HCT116 (cell line): ENCODE data around the gene KPNA4. TPM values are rescaled to one million over a fixed set of nuclear protein-coding genes. Genes with fewer than 3 reads are reported as not detected.

Source experiments
- ATAC-seq: fragments of 200-7000 bp; cut with Tn5 transposase; 2 replicates; pipeline ENCODE4 v1.9.1; 2020; ENCODE audit warnings: mild to moderate bottlenecking, moderate library complexity
- BruUV-seq: library from RNA; stranded (reverse); fragments of 400-500 nt; replicated peaks from 2 replicates; lab custom pipeline; 2021; lab: Mats Ljungman, UMichigan
- CTCF ChIA-PET: fragments of 300-600 bp; sonication (Branson Sonifier 250); formaldehyde crosslinking; loops from one replicate; lab custom pipeline; 2021; ENCODE audit warnings: antibody characterized with exemption; lab: Charles Lee
- POLR2A ChIA-PET: fragments of 300-600, 350-600 bp; sonication (Branson Sonifier 250); formaldehyde crosslinking; loops from one replicate; lab custom pipeline; 2021; ENCODE audit warnings: antibody characterized with exemption; lab: Charles Lee
- RAD21 ChIA-PET, 2 experiments: fragments of 300-600 bp; sonication (Branson Sonifier 250); formaldehyde crosslinking; loops; one replicate each; lab custom pipeline; 2023; ENCODE audit warnings: low total read pairs in 2 of 2; ENCODE audit not compliant: uncharacterized antibody in 2 of 2, unreplicated experiment in 2 of 2, low non-redundant PET in 1 of 2; lab: Charles Lee
- DNase-seq: peaks from one replicate; pipeline ENCODE4 v3.0.0-alpha.2; 2010; ENCODE audit warnings: low read depth, low spot score
- H2AFZ ChIP-seq: fragments of 200-600 bp; shearing (Covaris generic), sonication (generic); 2 replicates; pipeline ENCODE4 v1.6.1; 2017; ENCODE audit warnings: low read depth, mixed run types, mixed read lengths, antibody characterized with exemption, low read length; ENCODE audit not compliant: poor library complexity, severe bottlenecking
- H3K27ac ChIP-seq: 2 replicates; pipeline ENCODE4 v1.5.1; 2012; ENCODE audit warnings: low read depth, low read length
- H3K27me3 ChIP-seq: fragments of 200-600 bp; sonication (generic); 2 replicates; pipeline ENCODE4 v1.6.1; 2016; ENCODE audit warnings: mixed run types, low read length, mixed read lengths; ENCODE audit not compliant: insufficient read depth
- H3K36me3 ChIP-seq, 2 experiments: fragments of 200-500 bp in 1 of 2; fragments of 200-600 bp in 1 of 2; sonication (Bioruptor generic) in 1 of 2; sonication (generic) in 1 of 2; 2 replicates each; pipeline versions ENCODE4 v1.5.1 to v1.6.1; 2014 to 2016; ENCODE audit warnings: low read length in 2 of 2, inconsistent platforms in 1 of 2, mixed read lengths in 1 of 2, mixed run types in 1 of 2; ENCODE audit not compliant: insufficient read depth in 2 of 2, control insufficient read depth in 1 of 2
- H3K4me1 ChIP-seq, 2 experiments: fragments of 200-600 bp in 1 of 2; sonication (generic) in 1 of 2; 2 replicates each; pipeline versions ENCODE4 v1.5.1 to v1.6.1; 2012 to 2017; ENCODE audit warnings: low read length in 2 of 2, inconsistent platforms in 1 of 2, mild to moderate bottlenecking in 1 of 2, mixed read lengths in 1 of 2, mixed run types in 1 of 2, moderate library complexity in 1 of 2; ENCODE audit not compliant: insufficient read depth in 2 of 2, control insufficient read depth in 1 of 2
- H3K4me2 ChIP-seq: fragments of 200-600 bp; sonication (generic); 2 replicates; pipeline ENCODE4 v1.6.1; 2017; ENCODE audit warnings: mixed run types, low read length, mixed read lengths
- H3K4me3 ChIP-seq, 2 experiments: fragments of 200-600 bp in 1 of 2; sonication (generic) in 1 of 2; replicated peaks in 1 of 2; 2 replicates each; pipeline ENCODE4 v1.5.1; 2011 to 2016; ENCODE audit warnings: low read length in 2 of 2, control low read depth in 1 of 2, low read depth in 1 of 2, mild to moderate bottlenecking in 1 of 2, mixed read lengths in 1 of 2, mixed run types in 1 of 2
- H3K79me2 ChIP-seq: fragments of 200-600 bp; sonication (generic); 2 replicates; pipeline ENCODE4 v1.6.1; 2017; ENCODE audit warnings: mild to moderate bottlenecking, mixed run types, low read length, moderate library complexity, mixed read lengths; ENCODE audit not compliant: insufficient read depth
- H3K9ac ChIP-seq: fragments of 200-600 bp; sonication (generic); 2 replicates; pipeline ENCODE4 v1.6.1; 2016; ENCODE audit warnings: low read length, mixed read lengths
- H3K9me2 ChIP-seq: fragments of 200-600 bp; sonication (generic), shearing (Covaris generic); 2 replicates; pipeline ENCODE4 v1.6.1; 2017; ENCODE audit warnings: mixed run types, mild to moderate bottlenecking, moderate library complexity; ENCODE audit not compliant: insufficient read depth
- H3K9me3 ChIP-seq, 2 experiments: fragments of 200-500 bp in 1 of 2; fragments of 200-600 bp in 1 of 2; sonication (Bioruptor generic) in 1 of 2; sonication (generic) in 1 of 2; 2 replicates each; pipeline ENCODE4 v1.6.1; 2014 to 2017; ENCODE audit warnings: low read length in 2 of 2, mixed read lengths in 2 of 2, inconsistent platforms in 1 of 2, low read depth in 1 of 2, mild to moderate bottlenecking in 1 of 2, mixed run types in 1 of 2, moderate library complexity in 1 of 2; ENCODE audit not compliant: control insufficient read depth in 1 of 2, insufficient read depth in 1 of 2
- H4K20me1 ChIP-seq: fragments of 200-600 bp; sonication (generic), shearing (Covaris generic); 2 replicates; pipeline ENCODE4 v1.6.1; 2017; ENCODE audit warnings: mixed run types, mild to moderate bottlenecking, moderate library complexity; ENCODE audit not compliant: insufficient read depth
- EZH2 ChIP-seq: fragments of 200-600 bp; sonication (generic); IDR thresholded peaks from 2 replicates; pipeline ENCODE4 v1.6.1; 2017; ENCODE audit warnings: antibody characterized with exemption, mixed run types
- SIN3A ChIP-seq: IDR thresholded peaks from 2 replicates; pipeline ENCODE4 v1.6.1; 2012; ENCODE audit warnings: low read depth
- YY1 ChIP-seq: IDR thresholded peaks from 2 replicates; pipeline ENCODE4 v1.6.1; 2011; ENCODE audit warnings: low read length, low read depth, moderate library complexity, mild to moderate bottlenecking; ENCODE audit not compliant: insufficient replicate concordance; ENCODE audit errors: extremely low read depth
- ZNF274 ChIP-seq: fragments of 200-500 bp; sonication (Bioruptor generic); IDR thresholded peaks from 2 replicates; pipeline ENCODE4 v1.6.1; 2014; ENCODE audit warnings: mild to moderate bottlenecking, low read depth, low read length, inconsistent platforms
- intact Hi-C: fragments of 100-400 bp; cut with micrococcal nuclease; formaldehyde crosslinking; loops from 2 replicates; pipeline ENCODE4 v1.10.0; 2022
- total RNA-seq: library from RNA; stranded (reverse); gene quantifications from one replicate; pipeline ENCODE4 v1.2.1, GENCODE V29; 2021; ENCODE audit not compliant: unreplicated experiment

The KPNA4 gene
- total RNA-seq, 1 experiment from 2014 or later: 43.1 TPM

- ATAC-seq: no peak
- Histone ChIP-seq H3K4me1 (no peaks in the 10 kb centered on the region), H3K9me3 (0 out of 4 replicates have a peak, but pooled peaks cover 0 to 3% of the 10 kb centered on the region in 2 experiments), H3K4me2 (no peak overlapping the region), H4K20me1 (peaks cover 30% of the 10 kb centered on the region; the same call in 1 of the 2 replicates), H3K4me3 (no peak overlapping the region), H3K9ac (no peak overlapping the region), H3K79me2 (peaks cover 100% of the 10 kb centered on the region), H3K27me3 (no peaks in the 10 kb centered on the region), H3K9me2 (no peaks in the 10 kb centered on the region), H3K36me3 (peaks cover 0 to 3% of the 10 kb centered on the region in 2 experiments; a peak in 1 of 4 replicates), H2AFZ (no peak overlapping the region), H3K27ac (no peak overlapping the region)
- ChIA-PET CTCF (no interaction called here), RAD21 (no interaction called here), POLR2A (no interaction called here)
- BruUV-seq: no TSS peak
- TF ChIP-seq SIN3A (no peak), ZNF274 (no peak), EZH2 (no peak)
- intact Hi-C loops: no loop called here
- no peak for DNase-seq
Observed at GRCh38 chr3:160553827-160554226, 11.5 kb downstream of the KPNA4 start.

GRCh38 chr3:160546727-160547126 is 18.6 kb downstream of the KPNA4 start:
- intact Hi-C loops: no loop called here
- peaks cover 56% of the 10 kb centered on the region; the same call in 1 of the 2 replicates for H4K20me1 ChIP-seq
- H3K79me2 ChIP-seq: peaks cover 100% of the 10 kb centered on the region

More at GRCh38 chr3:160546727-160547126, 18.6 kb downstream of the KPNA4 start:
- TF ChIP-seq YY1: no peak
- RAD21 ChIA-PET: no interaction called here
- Histone ChIP-seq H3K9me3 (0 out of 4 replicates have a peak, but pooled peaks cover 0 to 3% of the 10 kb centered on the region in 2 experiments), H3K27ac (no peak overlapping the region), H2AFZ (no peak overlapping the region), H3K4me2 (no peak overlapping the region), H3K4me3 (no peak overlapping the region), H3K4me1 (peaks cover 5 to 31% of the 10 kb centered on the region in 2 experiments; a peak in 3 of 4 replicates), H3K9ac (no peak overlapping the region), H3K9me2 (no peaks in the 10 kb centered on the region), H3K27me3 (no peaks in the 10 kb centered on the region), H3K36me3 (no peaks in the 10 kb centered on the region; a peak in 1 of 4 replicates)
- CTCF ChIA-PET: no interaction called here
- no TSS peak for BruUV-seq
- POLR2A ChIA-PET: no interaction called here
- DNase-seq: no peak
- ATAC-seq: no peak
